Measurements from ENCODE around the gene P4HA2.

P4HA2 gene

DNA sequence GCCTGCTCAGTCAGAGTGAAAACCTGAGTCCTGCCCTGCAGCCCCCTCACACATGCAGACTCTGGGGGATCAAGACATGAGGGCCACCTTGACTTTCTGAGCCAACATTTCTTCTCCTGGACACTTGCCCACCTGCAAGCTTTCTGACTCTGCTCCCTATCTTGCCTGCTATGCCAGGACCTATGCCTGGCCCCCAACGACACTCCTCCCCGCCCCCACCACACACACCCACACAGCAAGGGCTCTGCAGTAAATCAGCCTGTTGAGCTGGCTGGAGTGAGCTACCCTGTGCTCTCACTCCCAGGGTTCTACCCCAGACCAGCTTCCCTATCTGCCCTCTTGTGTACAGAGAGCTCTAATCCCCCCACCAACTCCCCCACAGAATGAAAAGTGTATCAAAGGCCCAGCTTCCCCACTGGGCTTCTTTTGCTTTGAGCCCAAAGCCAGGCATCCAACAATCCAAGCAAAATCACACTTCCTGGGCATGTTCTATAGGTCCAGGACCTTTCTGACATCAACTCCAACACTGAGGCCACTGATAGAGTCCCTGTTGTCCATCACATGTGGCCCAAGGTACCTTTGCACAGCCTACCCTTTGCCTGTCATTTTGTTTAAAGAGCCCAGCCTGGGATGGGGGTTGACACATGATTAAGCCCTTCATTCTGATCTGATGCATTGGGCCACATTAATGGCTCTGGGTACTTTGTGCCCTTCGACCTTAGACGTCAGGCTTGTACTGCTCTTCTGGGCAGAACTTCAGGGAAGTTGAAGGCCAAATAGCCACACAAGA lies 37.1 kb upstream of the P4HA2 start:
- no peak for DNase-seq

- no peak for DNase-seq
Measured at GRCh38 chr5:132263548-132264261, 36.1 kb upstream of the P4HA2 start.

GRCh38 chr5:132262882-132263547 lies 35.4 kb upstream of the P4HA2 start:
- DNase-seq, result no peak

- no peak for DNase-seq
Measured at GRCh38 chr5:132261881-132262845, 34.5 kb upstream of the P4HA2 start.

DNA sequence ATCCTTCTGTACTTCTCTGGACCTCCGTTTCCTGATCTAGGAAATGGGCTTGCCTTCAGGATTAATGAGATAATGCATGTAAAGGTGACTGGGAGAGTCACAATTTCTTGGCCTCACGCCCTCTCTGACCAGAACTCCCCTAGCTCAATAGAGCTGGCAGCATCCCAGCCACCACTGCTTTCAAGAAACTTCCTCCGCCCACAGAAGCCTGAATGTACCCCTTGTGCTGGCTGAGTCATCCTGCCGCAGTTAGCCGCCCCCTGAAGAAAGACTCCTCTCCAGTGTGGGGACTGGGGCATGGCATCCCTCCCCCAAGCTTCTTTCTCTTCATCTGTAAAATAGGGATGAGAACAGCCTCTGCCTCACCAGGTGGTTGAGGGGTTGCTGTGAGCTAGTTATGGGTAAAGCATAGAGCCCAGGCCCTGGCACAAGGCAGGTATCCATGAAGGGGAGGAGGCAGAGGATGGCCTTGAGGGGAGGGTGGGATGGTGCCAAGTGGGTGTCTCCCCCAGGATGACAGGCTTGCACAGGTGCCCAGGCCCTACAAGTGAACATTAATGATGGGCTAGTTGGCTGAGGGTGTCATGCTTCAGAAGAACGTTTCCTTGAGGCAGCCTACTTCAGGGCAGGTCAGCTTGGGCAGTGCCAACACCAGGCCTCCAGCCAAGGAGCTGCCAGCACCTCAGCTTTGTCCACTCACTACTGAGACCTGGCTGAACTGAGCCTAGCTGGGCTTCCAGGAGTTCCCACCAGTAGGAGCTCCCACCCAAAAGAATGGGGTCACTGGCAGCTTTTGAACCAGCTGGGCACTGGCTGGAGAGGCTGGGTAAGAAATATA lies 33.3 kb upstream of the P4HA2 start:
- no peak for DNase-seq

- no peak for DNase-seq
Measured at GRCh38 chr5:132260051-132260450, 32.4 kb upstream of the P4HA2 start.

- peak in 1 of 2 donors; percentile 3 for DNase-seq
Measured at GRCh38 chr5:132259069-132259851, 31.6 kb upstream of the P4HA2 start.

GRCh38 chr5:132258102-132259068 lies 30.7 kb upstream of the P4HA2 start:
- DNase-seq, result peak in 1 of 2 donors; percentile 11

DNA sequence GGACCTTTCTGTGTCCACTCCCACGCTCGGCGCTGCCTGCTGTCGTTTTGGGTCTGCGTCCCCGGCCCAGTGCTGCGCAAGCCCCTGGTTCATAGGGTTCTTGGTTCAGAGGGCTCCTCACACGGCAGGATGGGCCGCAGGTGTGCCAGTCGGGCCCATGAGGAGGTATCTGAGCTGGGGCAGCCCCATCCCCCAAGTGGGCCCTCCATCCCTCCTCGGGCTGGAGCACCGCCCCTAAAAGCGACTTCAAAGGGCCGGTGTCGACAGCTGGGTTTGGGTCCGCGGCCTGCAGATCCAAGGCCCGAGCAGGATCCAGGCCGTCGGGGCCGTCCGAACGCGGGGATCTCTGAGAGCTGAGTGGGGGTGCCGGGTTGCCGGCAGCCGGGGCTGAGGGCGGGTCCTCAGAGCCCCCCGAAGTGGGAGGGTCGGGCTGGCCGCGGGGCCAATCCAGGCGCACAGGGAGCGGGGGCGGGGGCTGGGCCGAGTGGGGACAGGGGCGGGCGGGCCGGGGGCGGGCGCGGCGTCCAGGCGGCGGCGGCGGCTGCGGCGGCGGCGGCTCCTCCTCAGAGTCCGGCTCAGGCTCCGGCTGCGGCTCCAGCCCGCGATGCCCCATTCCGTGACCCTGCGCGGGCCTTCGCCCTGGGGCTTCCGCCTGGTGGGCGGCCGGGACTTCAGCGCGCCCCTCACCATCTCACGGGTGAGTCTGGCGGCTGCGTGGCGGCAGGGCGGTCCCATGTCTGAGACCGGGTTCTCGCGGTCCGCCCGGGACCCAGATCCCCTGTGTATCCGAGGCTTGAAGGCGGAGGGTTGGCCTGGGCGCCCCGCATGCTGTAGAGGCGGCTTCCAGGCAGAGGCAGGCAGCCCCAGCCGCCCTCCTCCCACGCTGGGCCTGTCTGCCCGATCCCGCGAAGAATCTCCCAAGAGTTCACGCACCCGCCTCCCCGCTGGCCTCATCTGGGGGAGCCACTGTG lies 29.8 kb upstream of the P4HA2 start, which contains the start of gene PDLIM4:
Gene PDLIM4 (plus strand): TSS at position 566 of the 971 bp plus-strand sequence. CDS start 39 bp downstream, at position 605.
- peak in 1 of 2 donors; percentile 4 for DNase-seq

DNA sequence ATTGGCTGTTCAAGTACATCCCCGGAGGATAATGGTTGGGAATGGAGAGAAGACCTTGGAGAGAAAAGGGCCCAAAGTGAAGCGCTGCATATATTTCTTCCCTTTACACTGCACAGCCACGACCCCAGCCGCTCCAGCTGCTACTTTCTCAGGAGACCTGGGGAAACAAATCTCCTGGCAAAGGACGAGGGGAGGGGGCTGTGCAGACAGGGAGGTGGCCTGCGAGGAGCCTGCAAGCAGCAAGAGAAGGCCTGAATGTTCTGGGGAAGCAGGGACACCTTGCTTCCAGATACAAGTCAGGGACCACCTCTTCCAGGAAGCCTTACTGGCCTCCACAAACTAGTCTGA lies 29.1 kb upstream of the P4HA2 start:
- DNase-seq, result no peak

- no peak for DNase-seq
Measured at GRCh38 chr5:132256086-132256782, 28.6 kb upstream of the P4HA2 start.

- DNase-seq, result no peak
Measured at GRCh38 chr5:132254321-132254977, 26.8 kb upstream of the P4HA2 start.

- no peak for DNase-seq
Measured at GRCh38 chr5:132253452-132254320, 26.0 kb upstream of the P4HA2 start.

DNA sequence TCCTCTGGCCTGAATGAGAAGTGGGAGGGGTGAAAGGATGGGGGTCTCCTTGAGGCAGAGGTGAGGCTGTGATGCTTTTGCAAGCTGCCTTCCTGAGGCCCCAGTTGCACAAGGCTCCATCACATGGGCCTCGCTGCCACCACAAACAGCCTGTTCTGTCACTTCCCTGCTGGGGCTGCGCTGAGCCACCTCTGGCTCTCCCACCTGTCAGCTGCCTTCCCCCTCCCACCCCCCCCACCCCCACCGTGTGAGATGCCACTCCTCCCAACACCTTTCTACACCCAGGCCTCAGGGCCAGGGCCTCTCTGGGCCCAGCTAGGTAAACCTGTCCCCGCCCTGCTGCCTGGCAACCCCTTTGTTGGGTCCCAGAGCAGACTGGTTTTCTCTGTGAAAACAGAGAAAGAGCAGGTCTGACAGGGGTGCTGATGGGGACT lies 25.4 kb upstream of the P4HA2 start:
- DNase-seq, result no peak

GRCh38 chr5:132251220-132251725 lies 23.6 kb upstream of the P4HA2 start:
- DNase-seq, result no peak

DNA sequence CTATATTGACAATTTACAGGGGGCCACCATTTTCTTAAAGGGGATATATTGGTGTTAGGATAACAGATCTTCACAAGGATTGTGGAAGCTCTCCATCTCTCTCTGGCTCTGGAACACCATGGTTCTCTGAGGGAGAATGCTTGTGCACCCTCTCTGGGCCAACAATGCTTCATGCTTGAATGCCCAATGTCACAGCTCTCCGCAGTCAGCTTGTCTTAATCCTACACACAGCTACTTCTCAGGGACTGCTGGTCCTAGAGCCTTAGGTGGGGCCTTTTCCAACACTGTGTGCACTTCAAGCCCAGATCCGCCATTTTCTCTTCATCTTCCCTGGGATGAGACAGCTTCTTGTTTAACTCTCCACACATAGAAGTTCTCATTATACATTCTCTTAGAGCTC lies 22.9 kb upstream of the P4HA2 start:
- no peak for DNase-seq
